ENCODE measurements around the gene B3GLCT.

GRCh38 chr13:31240921-31241320, 41.1 kb downstream of the B3GLCT start:
- TF ChIP-seq CTCF (IDR thresholded peaks at IDR 0.05; ENCODE audit: insufficient read depth, low read length) (no peak), POLR2AphosphoS5 (IDR thresholded peaks at IDR 0.05; ENCODE audit: low read depth) (no peak), GABPA (IDR thresholded peaks at IDR 0.05; ENCODE audit: low read depth) (no peak), REST (IDR thresholded peaks at IDR 0.05; ENCODE audit: insufficient replicate concordance, low read depth) (no peak), SPI1 (IDR thresholded peaks at IDR 0.05; ENCODE audit: borderline replicate concordance, low read depth) (no peak)
